T-helper 17 cell (primary cell): ENCODE results near the gene PLA1A. TPM values are rescaled to one million over a fixed set of nuclear protein-coding genes. Genes with fewer than 3 reads are reported as not detected.

Experiments used
- ATAC-seq: fragments of 150-1000 bp; cut with Tn5 transposase; 2 replicates; pipeline ENCODE4 v1.10.0; 2021; ENCODE audit warnings: mild to moderate bottlenecking, moderate library complexity
- DNase-seq, 3 donors: peaks; one replicate each; pipeline versions ENCODE4 v3.0.0 to v3.0.0-alpha.2; 2020 to 2021
- H3K9me3 ChIP-seq: one replicate; pipeline ENCODE4 v1.7.0; 2013; ENCODE audit warnings: low read length, mild to moderate bottlenecking; ENCODE audit not compliant: control insufficient read depth, poor library complexity, severe bottlenecking
- H3K27ac Mint-ChIP-seq: one replicate; pipeline ENCODE4 v1.8.0; 2022; ENCODE audit warnings: mild to moderate bottlenecking, moderate library complexity, mixed read lengths
- H3K27me3 Mint-ChIP-seq: one replicate; pipeline ENCODE4 v1.8.0; 2022; ENCODE audit warnings: mixed read lengths
- H3K36me3 Mint-ChIP-seq: one replicate; pipeline ENCODE4 v1.8.0; 2022; ENCODE audit warnings: low read depth, mixed read lengths
- H3K4me1 Mint-ChIP-seq: one replicate; pipeline ENCODE4 v1.8.0; 2022; ENCODE audit warnings: mild to moderate bottlenecking, mixed read lengths
- H3K4me3 Mint-ChIP-seq: one replicate; pipeline ENCODE4 v1.8.0; 2022; ENCODE audit warnings: mild to moderate bottlenecking, moderate library complexity, mixed read lengths
- total RNA-seq, 4 donors: library from RNA in 2 of 4; stranded (reverse) in 2 of 4; gene quantifications; one replicate each; pipeline ENCODE4 v1.2.3 and lab custom pipeline; 2022 to 2026

Gene PLA1A
- total RNA-seq, 2 donors from 2014 or later, result 0.45 TPM; not detected in 1

- Mint-ChIP-seq H3K4me1 (peaks cover 33% of the 10 kb centered on the region), H3K27me3 (no peaks in the 10 kb centered on the region), H3K4me3 (peak overlapping the region; percentile 77), H3K27ac (peak overlapping the region; percentile 91), H3K36me3 (no peaks in the 10 kb centered on the region)
- no peaks in the 10 kb centered on the region for H3K9me3 ChIP-seq
- peak in 2 of 3 donors; percentile 17 to 26 for DNase-seq
- peak; percentile 53 for ATAC-seq
Measured at GRCh38 chr3:119627461-119627860, 29.8 kb downstream of the PLA1A start.

GRCh38 chr3:119628390-119628789 is 30.7 kb downstream of the PLA1A start:
- Mint-ChIP-seq H3K4me1 (peaks cover 33% of the 10 kb centered on the region), H3K27ac (peak overlapping the region; percentile 91), H3K4me3 (peak overlapping the region; percentile 77), H3K36me3 (no peaks in the 10 kb centered on the region), H3K27me3 (no peaks in the 10 kb centered on the region)
- DNase-seq (peak in 1 of 3 donors; percentile 26), ATAC-seq (peak; percentile 80)
- no peaks in the 10 kb centered on the region for H3K9me3 ChIP-seq

GRCh38 chr3:119628816-119629445 is 31.2 kb downstream of the PLA1A start:
- no peaks in the 10 kb centered on the region for H3K27me3 Mint-ChIP-seq
- H3K9me3 ChIP-seq, result no peaks in the 10 kb centered on the region
- H3K4me1 Mint-ChIP-seq, result peaks cover 33% of the 10 kb centered on the region
- DNase-seq (no peak), ATAC-seq (peak; percentile 84)
- peak overlapping the region; percentile 91 for H3K27ac Mint-ChIP-seq
- H3K36me3 Mint-ChIP-seq, result no peaks in the 10 kb centered on the region
- peak overlapping the region; percentile 77 for H3K4me3 Mint-ChIP-seq

- DNase-seq (no peak), ATAC-seq (no peak)
- Mint-ChIP-seq H3K27me3 (no peaks in the 10 kb centered on the region), H3K4me3 (no peak overlapping the region), H3K36me3 (no peaks in the 10 kb centered on the region), H3K4me1 (peaks cover 30% of the 10 kb centered on the region), H3K27ac (no peak overlapping the region)
- no peaks in the 10 kb centered on the region for H3K9me3 ChIP-seq
Measured at GRCh38 chr3:119630128-119630879, 32.6 kb downstream of the PLA1A start.

GRCh38 chr3:119630880-119631329 is 33.2 kb downstream of the PLA1A start:
- Mint-ChIP-seq H3K36me3 (no peaks in the 10 kb centered on the region), H3K4me3 (no peak overlapping the region), H3K27me3 (no peaks in the 10 kb centered on the region), H3K27ac (no peak overlapping the region), H3K4me1 (peaks cover 27% of the 10 kb centered on the region)
- DNase-seq, result no peak
- H3K9me3 ChIP-seq, result no peaks in the 10 kb centered on the region
- ATAC-seq, result no peak

GRCh38 chr3:119631516-119631915 is 33.8 kb downstream of the PLA1A start:
- DNase-seq, result no peak
- ATAC-seq, result no peak
- Mint-ChIP-seq H3K4me3 (no peak overlapping the region), H3K27me3 (no peaks in the 10 kb centered on the region), H3K4me1 (peaks cover 23% of the 10 kb centered on the region), H3K27ac (no peak overlapping the region), H3K36me3 (no peaks in the 10 kb centered on the region)
- no peaks in the 10 kb centered on the region for H3K9me3 ChIP-seq

GRCh38 chr3:119632216-119632615 is 34.5 kb downstream of the PLA1A start:
- no peak for DNase-seq
- no peak overlapping the region for H3K4me3 Mint-ChIP-seq
- no peak for ATAC-seq
- no peaks in the 10 kb centered on the region for H3K9me3 ChIP-seq
- no peaks in the 10 kb centered on the region for H3K36me3 Mint-ChIP-seq
- peaks cover 20% of the 10 kb centered on the region for H3K4me1 Mint-ChIP-seq
- H3K27me3 Mint-ChIP-seq, result no peaks in the 10 kb centered on the region
- no peak overlapping the region for H3K27ac Mint-ChIP-seq

- no peak overlapping the region for H3K4me3 Mint-ChIP-seq
- ATAC-seq, result no peak
- H3K27me3 Mint-ChIP-seq, result no peaks in the 10 kb centered on the region
- no peak for DNase-seq
- peak overlapping the region; percentile 80 for H3K27ac Mint-ChIP-seq
- no peaks in the 10 kb centered on the region for H3K36me3 Mint-ChIP-seq
- H3K9me3 ChIP-seq, result no peaks in the 10 kb centered on the region
- H3K4me1 Mint-ChIP-seq, result peaks cover 18% of the 10 kb centered on the region
Measured at GRCh38 chr3:119632829-119633228, 35.1 kb downstream of the PLA1A start.

GRCh38 chr3:119635719-119636118 is 38.0 kb downstream of the PLA1A start:
- no peaks in the 10 kb centered on the region for H3K27me3 Mint-ChIP-seq

GRCh38 chr3:119636249-119636648 is 38.6 kb downstream of the PLA1A start:
- Mint-ChIP-seq H3K36me3 (peaks cover 4% of the 10 kb centered on the region), H3K4me1 (peaks cover 17% of the 10 kb centered on the region), H3K27me3 (no peaks in the 10 kb centered on the region), H3K4me3 (no peak overlapping the region), H3K27ac (peak overlapping the region; percentile 51)
- no peak for DNase-seq
- no peaks in the 10 kb centered on the region for H3K9me3 ChIP-seq
- ATAC-seq, result no peak

More at GRCh38 chr3:119635719-119636118, 38.0 kb downstream of the PLA1A start:
- H3K4me1 Mint-ChIP-seq, result peaks cover 17% of the 10 kb centered on the region
- ATAC-seq (no peak), DNase-seq (no peak)
- H3K4me3 Mint-ChIP-seq, result no peak overlapping the region
- no peak overlapping the region for H3K27ac Mint-ChIP-seq
- no peaks in the 10 kb centered on the region for H3K9me3 ChIP-seq
- no peaks in the 10 kb centered on the region for H3K36me3 Mint-ChIP-seq

- no peaks in the 10 kb centered on the region for H3K9me3 ChIP-seq
- Mint-ChIP-seq H3K4me1 (peaks cover 17% of the 10 kb centered on the region), H3K27me3 (no peaks in the 10 kb centered on the region), H3K36me3 (peaks cover 5% of the 10 kb centered on the region), H3K4me3 (no peak overlapping the region), H3K27ac (peak overlapping the region; percentile 72)
- ATAC-seq (no peak), DNase-seq (no peak)
Measured at GRCh38 chr3:119636891-119637611, 39.4 kb downstream of the PLA1A start.

GRCh38 chr3:119637679-119638477 is 40.2 kb downstream of the PLA1A start:
- H3K9me3 ChIP-seq, result no peaks in the 10 kb centered on the region
- Mint-ChIP-seq H3K4me1 (peaks cover 17% of the 10 kb centered on the region), H3K4me3 (peak overlapping the region; percentile 70), H3K36me3 (peaks cover 5% of the 10 kb centered on the region), H3K27me3 (no peaks in the 10 kb centered on the region), H3K27ac (peak overlapping the region; percentile 72)
- DNase-seq (no peak), ATAC-seq (peak; percentile 37)
